IMR-90 (cell line): ENCODE results near the gene EXOG. TPM values are rescaled to one million over a fixed set of nuclear protein-coding genes. Genes with fewer than 3 reads are reported as not detected.

Experiments
- ATAC-seq: fragments of 200-7000 bp; cut with Tn5 transposase; 2 replicates; pipeline ENCODE4 v1.9.1; 2020; ENCODE audit warnings: low read depth, mild to moderate bottlenecking, moderate library complexity
- BruUV-seq: library from RNA; stranded (reverse); fragments of 400-500 nt; replicated peaks from 2 replicates; lab custom pipeline; 2021; lab: Mats Ljungman, UMichigan
- CTCF ChIA-PET: fragments of 300-600 bp; formaldehyde crosslinking; extraction: SDS; loops from one replicate; lab custom pipeline; 2021; ENCODE audit warnings: antibody characterized with exemption; lab: Yijun Ruan, JAX
- POLR2A ChIA-PET: fragments of 300-600 bp; sonication (Branson Sonifier 250); formaldehyde crosslinking; loops from one replicate; lab custom pipeline; 2022; ENCODE audit warnings: antibody characterized with exemption; ENCODE audit not compliant: unreplicated experiment; lab: Charles Lee
- DNase-seq: peaks from one replicate; pipeline ENCODE4 v3.0.0; 2013
- H2AFZ ChIP-seq: replicated peaks from 2 replicates; pipeline ENCODE3; 2013; ENCODE audit warnings: low read length, mild to moderate bottlenecking; ENCODE audit not compliant: poor library complexity
- H2AK5ac ChIP-seq: 2 replicates; pipeline ENCODE4 v1.6.1; 2013; ENCODE audit warnings: low read depth, low read length, inconsistent platforms
- H2AK9ac ChIP-seq: replicated peaks from 2 replicates; pipeline ENCODE3; 2013; ENCODE audit warnings: mild to moderate bottlenecking, low read depth, low read length, moderate library complexity; ENCODE audit not compliant: poor library complexity
- H2BK120ac ChIP-seq: 2 replicates; pipeline ENCODE4 v1.6.1; 2013; ENCODE audit warnings: low read depth, low read length, inconsistent platforms
- H2BK15ac ChIP-seq: 3 replicates; pipeline ENCODE4 v1.6.1; 2013; ENCODE audit warnings: low read depth, low read length, inconsistent platforms
- H2BK20ac ChIP-seq: 2 replicates; pipeline ENCODE4 v1.6.1; 2013; ENCODE audit warnings: low read depth, mild to moderate bottlenecking, inconsistent platforms, low read length, moderate library complexity
- H2BK5ac ChIP-seq: 2 replicates; pipeline ENCODE4 v1.6.1; 2013; ENCODE audit warnings: mild to moderate bottlenecking, low read depth, low read length, inconsistent platforms; ENCODE audit not compliant: poor library complexity, severe bottlenecking
- H3K14ac ChIP-seq: replicated peaks from 2 replicates; pipeline ENCODE4 v1.6.1; 2013; ENCODE audit warnings: low read depth, low read length, inconsistent platforms
- H3K18ac ChIP-seq: 2 replicates; pipeline ENCODE4 v1.6.1; 2013; ENCODE audit warnings: low read depth, low read length, control low read depth
- H3K23ac ChIP-seq: 2 replicates; pipeline ENCODE4 v1.6.1; 2013; ENCODE audit warnings: low read depth, low read length, inconsistent platforms
- H3K27ac ChIP-seq: 2 replicates; pipeline ENCODE4 v1.5.1; 2013; ENCODE audit warnings: mild to moderate bottlenecking, control low read depth, low read length; ENCODE audit not compliant: insufficient read depth
- H3K27me3 ChIP-seq: 2 replicates; pipeline ENCODE4 v1.6.1; 2013; ENCODE audit warnings: low read length; ENCODE audit not compliant: control insufficient read depth, insufficient read depth
- H3K36me3 ChIP-seq: 2 replicates; pipeline ENCODE4 v1.6.1; 2013; ENCODE audit warnings: low read length, mixed read lengths; ENCODE audit not compliant: control insufficient read depth, insufficient read depth
- H3K4ac ChIP-seq: 2 replicates; pipeline ENCODE4 v1.6.1; 2013; ENCODE audit warnings: low read depth, low read length, inconsistent platforms
- H3K4me1 ChIP-seq: 2 replicates; pipeline ENCODE4 v1.6.1; 2013; ENCODE audit warnings: low read length, mixed read lengths; ENCODE audit not compliant: control insufficient read depth, insufficient read depth
- H3K4me2 ChIP-seq: 2 replicates; pipeline ENCODE4 v1.6.1; 2013; ENCODE audit warnings: low read depth, mild to moderate bottlenecking, control low read depth, low read length, moderate library complexity
- H3K4me3 ChIP-seq: 2 replicates; pipeline ENCODE4 v1.5.1; 2013; ENCODE audit warnings: low read depth, mild to moderate bottlenecking, control low read depth, low read length, moderate library complexity; ENCODE audit not compliant: insufficient read depth
- H3K56ac ChIP-seq: 2 replicates; pipeline ENCODE4 v1.6.1; 2013; ENCODE audit warnings: low read length, inconsistent platforms; ENCODE audit not compliant: insufficient read depth; ENCODE audit errors: extremely low read depth
- H3K79me1 ChIP-seq, 2 experiments: 2 replicates each; pipeline ENCODE4 v1.6.1; 2013; ENCODE audit warnings: low read length in 2 of 2, inconsistent platforms in 1 of 2, low read depth in 1 of 2
- H3K9ac ChIP-seq: 2 replicates; pipeline ENCODE4 v1.6.1; 2013; ENCODE audit warnings: low read depth, low read length, control low read depth
- H3K9me1 ChIP-seq: 2 replicates; pipeline ENCODE4 v1.6.1; 2013; ENCODE audit warnings: low read length, inconsistent platforms; ENCODE audit not compliant: insufficient read depth
- H3K9me3 ChIP-seq: 2 replicates; pipeline ENCODE4 v1.6.1; 2013; ENCODE audit warnings: low read length; ENCODE audit not compliant: control insufficient read depth, insufficient read depth
- H4K20me1 ChIP-seq: 2 replicates; pipeline ENCODE4 v1.6.1; 2013; ENCODE audit warnings: low read length, inconsistent platforms; ENCODE audit not compliant: insufficient read depth
- H4K5ac ChIP-seq: 2 replicates; pipeline ENCODE4 v1.6.1; 2013; ENCODE audit warnings: mild to moderate bottlenecking, low read depth, low read length, control low read depth
- H4K8ac ChIP-seq, 2 experiments: 2 replicates each; pipeline ENCODE4 v1.6.1; 2013; ENCODE audit warnings: low read depth in 2 of 2, low read length in 2 of 2, control low read depth in 1 of 2, inconsistent platforms in 1 of 2
- H4K91ac ChIP-seq: 2 replicates; pipeline ENCODE4 v1.6.1; 2013; ENCODE audit warnings: low read depth, low read length, inconsistent platforms; ENCODE audit not compliant: insufficient read depth
- BHLHE40 ChIP-seq: fragments of 150-350 bp; IDR thresholded peaks from 2 replicates; pipeline ENCODE4 v1.6.1; 2016; ENCODE audit warnings: mild to moderate bottlenecking, low read depth, low read length
- CEBPB ChIP-seq: IDR thresholded peaks from 2 replicates; pipeline ENCODE4 v1.6.1; 2012; ENCODE audit warnings: low read depth, low read length, improper control_type of control experiment
- CHD1 ChIP-seq: IDR thresholded peaks from 2 replicates; pipeline ENCODE4 v1.6.1; 2012; ENCODE audit warnings: low read depth, low read length, improper control_type of control experiment
- FOS ChIP-seq: fragments of 150-350 bp; IDR thresholded peaks from 2 replicates; pipeline ENCODE4 v1.6.1; 2016; ENCODE audit warnings: low read depth, low read length
- MAFK ChIP-seq: IDR thresholded peaks from 2 replicates; pipeline ENCODE4 v1.6.1; 2012; ENCODE audit warnings: low read depth, low read length, improper control_type of control experiment
- MAZ ChIP-seq: IDR thresholded peaks from 2 replicates; pipeline ENCODE4 v1.6.1; 2012; ENCODE audit warnings: low read depth, mild to moderate bottlenecking, low read length, improper control_type of control experiment, moderate library complexity, borderline replicate concordance
- MXI1 ChIP-seq: IDR thresholded peaks from 2 replicates; pipeline ENCODE4 v1.6.1; 2012; ENCODE audit warnings: low read depth, mild to moderate bottlenecking, low read length, moderate library complexity, borderline replicate concordance
- NFE2L2 ChIP-seq: fragments of 150-350 bp; IDR thresholded peaks from 2 replicates; pipeline ENCODE4 v1.6.1; 2016; ENCODE audit warnings: low read depth, mild to moderate bottlenecking, low read length
- POLR2A ChIP-seq: IDR thresholded peaks from 2 replicates; pipeline ENCODE4 v1.6.1; 2012; ENCODE audit warnings: mild to moderate bottlenecking, low read depth, low read length
- RAD21 ChIP-seq: IDR thresholded peaks from 2 replicates; pipeline ENCODE4 v1.6.1; 2012; ENCODE audit warnings: low read length, improper control_type of control experiment
- RCOR1 ChIP-seq: IDR thresholded peaks from 2 replicates; pipeline ENCODE4 v1.6.1; 2012; ENCODE audit warnings: mild to moderate bottlenecking, low read length, improper control_type of control experiment; ENCODE audit not compliant: insufficient replicate concordance
- RFX5 ChIP-seq: IDR thresholded peaks from 2 replicates; pipeline ENCODE4 v1.8.0; 2012; ENCODE audit warnings: low read depth, mild to moderate bottlenecking, low read length, moderate library complexity
- SMC3 ChIP-seq: fragments of 150-350 bp; IDR thresholded peaks from 2 replicates; pipeline ENCODE4 v1.6.1; 2016; ENCODE audit warnings: low read depth, mild to moderate bottlenecking, antibody characterized with exemption, low read length, moderate library complexity
- WGBS, 2 experiments: methylation state at CpG; one replicate each; pipeline versions ENCODE4 v1.1.5 to v1.1.7; 2013; ENCODE audit warnings: missing lambda C conversion rate in 2 of 2; ENCODE audit not compliant: insufficient read length in 1 of 2; ENCODE audit errors: extremely low coverage in 2 of 2; 5-methylcytosine and 5-hydroxymethylcytosine counted together
- dilution Hi-C: fragments of 300-500 bp; cut with HindIII; formaldehyde crosslinking; loops from one replicate; pipeline ENCODE4 v1.14.3; 2018; ENCODE audit warnings: low sequenced_read_pairs; ENCODE audit not compliant: unreplicated experiment
- in situ Hi-C: fragments of 300-500 bp; cut with MboI; formaldehyde crosslinking; loops from 3 replicates; pipeline ENCODE4 v1.14.3; 2019; ENCODE audit warnings: low sequenced_read_pairs, inconsistent platforms, mixed read lengths
- intact Hi-C: fragments of 100-400 bp; cut with micrococcal nuclease; formaldehyde crosslinking; loops from 2 replicates; pipeline ENCODE4 v1.10.0; 2022
- polyA plus RNA-seq, 3 experiments: library from polyadenylated mRNA; depleted of rRNA; stranded (reverse); fragments of >200 nt; gene quantifications; 2 replicates each; pipeline ENCODE4 v1.2.3, GENCODE V29; 2012; ENCODE audit warnings: low replicate concordance in 1 of 3
- total RNA-seq: library from RNA; depleted of rRNA; stranded (reverse); fragments of >200 nt; gene quantifications from 2 replicates; pipeline ENCODE4 v1.2.3, GENCODE V29; 2012
- TF ChIP-seq, protein P1 (sequence below): conservative IDR thresholded peaks from 2 replicates; pipeline ENCODE4 v1.5.1; 2012; ENCODE audit warnings: mild to moderate bottlenecking, low read depth, low read length, improper control_type of control experiment
- TF ChIP-seq, protein P2 (sequence below): fragments of 150-350 bp; IDR thresholded peaks from 2 replicates; pipeline ENCODE4 v1.6.1; 2017; ENCODE audit warnings: mild to moderate bottlenecking, antibody characterized with exemption, low read length, low read depth
- TF ChIP-seq, protein P3 (sequence below): fragments of 150-350 bp; IDR thresholded peaks from 2 replicates; pipeline ENCODE4 v1.6.1; 2016; ENCODE audit warnings: low read depth, mild to moderate bottlenecking, low read length, moderate library complexity, borderline replicate concordance

The EXOG gene
- total and polyA plus RNA-seq, 2 of the 4 experiments (the other 2 are of a cell fraction), result 10.2 to 15.0 TPM

DNA sequence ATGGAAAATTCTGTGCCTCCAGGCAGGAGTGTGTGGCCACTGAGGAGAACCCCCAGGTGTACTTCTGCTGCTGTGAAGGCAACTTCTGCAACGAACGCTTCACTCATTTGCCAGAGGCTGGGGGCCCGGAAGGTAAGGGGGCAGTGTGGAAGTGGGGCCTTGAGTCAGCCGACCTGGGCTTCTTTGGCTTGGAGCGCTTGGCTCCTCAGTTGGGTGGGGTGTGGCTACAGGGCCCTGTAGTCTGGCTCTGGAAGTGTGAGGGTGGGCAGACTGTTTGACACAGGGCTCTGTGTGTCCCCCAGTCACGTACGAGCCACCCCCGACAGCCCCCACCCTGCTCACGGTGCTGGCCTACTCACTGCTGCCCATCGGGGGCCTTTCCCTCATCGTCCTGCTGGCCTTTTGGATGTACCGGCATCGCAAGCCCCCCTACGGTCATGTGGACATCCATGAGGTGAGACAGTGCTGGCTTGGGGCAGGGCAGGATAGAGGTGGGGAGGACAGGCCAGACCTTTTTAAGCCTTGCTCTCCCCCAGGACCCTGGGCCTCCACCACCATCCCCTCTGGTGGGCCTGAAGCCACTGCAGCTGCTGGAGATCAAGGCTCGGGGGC lies 18.2 kb upstream of the EXOG start:
- Histone ChIP-seq H3K4me2 (no peak overlapping the region), H3K56ac (no peak overlapping the region), H4K5ac (no peak overlapping the region), H3K79me1 (peaks cover 4 to 11% of the 10 kb centered on the region in 2 experiments; a peak in 3 of 4 replicates), H2BK5ac (no peak overlapping the region), H4K20me1 (peaks cover 12% of the 10 kb centered on the region), H3K4ac (no peak overlapping the region), H3K27me3 (no peaks in the 10 kb centered on the region), H3K23ac (no peak overlapping the region), H2BK20ac (no peak overlapping the region), H3K18ac (no peak overlapping the region), H3K9ac (no peak overlapping the region), H4K8ac (no peak overlapping the region), H3K9me3 (no peaks in the 10 kb centered on the region), H2AK5ac (no peak overlapping the region), H2AFZ (no peak overlapping the region), H2AK9ac (peak overlapping the region; percentile 50), H3K36me3 (peaks cover 17% of the 10 kb centered on the region), H3K4me1 (no peaks in the 10 kb centered on the region), H4K91ac (no peak overlapping the region), H2BK15ac (no peak overlapping the region), H3K27ac (no peak overlapping the region), H2BK120ac (no peak overlapping the region), H3K4me3 (no peak overlapping the region), H3K14ac (no peak overlapping the region), H3K9me1 (no peaks in the 10 kb centered on the region; the same call in 1 of the 2 replicates)
- ATAC-seq (no peak), DNase-seq (no peak)
- dilution Hi-C loops, result loop anchor here (25.0 kb wide), 1 partner anchor 116 kb away; no protein-coding TSS in a partner anchor
- intact Hi-C loops, result no loop called here
- 100% methylated on average over 1 of the region's 15 CpGs; no CpG with 5 or more reads in 1 of the 2 experiments for WGBS, 2 experiments
- BruUV-seq, result no TSS peak
- ChIA-PET POLR2A (no interaction called here), CTCF (interaction anchor here (2.6 kb wide), 1 partner anchor 132 kb away, joined by 20 read pairs; the partner anchor contains the start of gene XYLB)
- TF ChIP-seq RCOR1 (no peak), FOS (no peak), NFE2L2 (no peak), MXI1 (no peak), RFX5 (no peak), RAD21 (no peak), BHLHE40 (no peak), MAZ (no peak), CEBPB (no peak), MAFK (no peak), POLR2A (no peak), CHD1 (no peak), SMC3 (no peak)
- TF ChIP-seq, protein P1, sequence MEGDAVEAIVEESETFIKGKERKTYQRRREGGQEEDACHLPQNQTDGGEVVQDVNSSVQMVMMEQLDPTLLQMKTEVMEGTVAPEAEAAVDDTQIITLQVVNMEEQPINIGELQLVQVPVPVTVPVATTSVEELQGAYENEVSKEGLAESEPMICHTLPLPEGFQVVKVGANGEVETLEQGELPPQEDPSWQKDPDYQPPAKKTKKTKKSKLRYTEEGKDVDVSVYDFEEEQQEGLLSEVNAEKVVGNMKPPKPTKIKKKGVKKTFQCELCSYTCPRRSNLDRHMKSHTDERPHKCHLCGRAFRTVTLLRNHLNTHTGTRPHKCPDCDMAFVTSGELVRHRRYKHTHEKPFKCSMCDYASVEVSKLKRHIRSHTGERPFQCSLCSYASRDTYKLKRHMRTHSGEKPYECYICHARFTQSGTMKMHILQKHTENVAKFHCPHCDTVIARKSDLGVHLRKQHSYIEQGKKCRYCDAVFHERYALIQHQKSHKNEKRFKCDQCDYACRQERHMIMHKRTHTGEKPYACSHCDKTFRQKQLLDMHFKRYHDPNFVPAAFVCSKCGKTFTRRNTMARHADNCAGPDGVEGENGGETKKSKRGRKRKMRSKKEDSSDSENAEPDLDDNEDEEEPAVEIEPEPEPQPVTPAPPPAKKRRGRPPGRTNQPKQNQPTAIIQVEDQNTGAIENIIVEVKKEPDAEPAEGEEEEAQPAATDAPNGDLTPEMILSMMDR, result no peak
- TF ChIP-seq, protein P2, sequence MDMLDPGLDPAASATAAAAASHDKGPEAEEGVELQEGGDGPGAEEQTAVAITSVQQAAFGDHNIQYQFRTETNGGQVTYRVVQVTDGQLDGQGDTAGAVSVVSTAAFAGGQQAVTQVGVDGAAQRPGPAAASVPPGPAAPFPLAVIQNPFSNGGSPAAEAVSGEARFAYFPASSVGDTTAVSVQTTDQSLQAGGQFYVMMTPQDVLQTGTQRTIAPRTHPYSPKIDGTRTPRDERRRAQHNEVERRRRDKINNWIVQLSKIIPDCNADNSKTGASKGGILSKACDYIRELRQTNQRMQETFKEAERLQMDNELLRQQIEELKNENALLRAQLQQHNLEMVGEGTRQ, result no peak
- TF ChIP-seq, protein P3, sequence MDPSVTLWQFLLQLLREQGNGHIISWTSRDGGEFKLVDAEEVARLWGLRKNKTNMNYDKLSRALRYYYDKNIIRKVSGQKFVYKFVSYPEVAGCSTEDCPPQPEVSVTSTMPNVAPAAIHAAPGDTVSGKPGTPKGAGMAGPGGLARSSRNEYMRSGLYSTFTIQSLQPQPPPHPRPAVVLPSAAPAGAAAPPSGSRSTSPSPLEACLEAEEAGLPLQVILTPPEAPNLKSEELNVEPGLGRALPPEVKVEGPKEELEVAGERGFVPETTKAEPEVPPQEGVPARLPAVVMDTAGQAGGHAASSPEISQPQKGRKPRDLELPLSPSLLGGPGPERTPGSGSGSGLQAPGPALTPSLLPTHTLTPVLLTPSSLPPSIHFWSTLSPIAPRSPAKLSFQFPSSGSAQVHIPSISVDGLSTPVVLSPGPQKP, result no peak
- in situ Hi-C loops, result no loop called here
